HEK293 (cell line): ENCODE measurements around the gene BCAS3.

Source experiments
- CTCF ChIA-PET: fragments of 350-600 bp; formaldehyde crosslinking; extraction: SDS; loops from one replicate; lab custom pipeline; 2021; ENCODE audit warnings: antibody characterized with exemption; lab: Yijun Ruan, JAX
- POLR2A ChIA-PET: fragments of 300-600 bp; formaldehyde crosslinking; extraction: SDS; loops from one replicate; lab custom pipeline; 2020; ENCODE audit warnings: antibody characterized with exemption, inconsistent platforms; lab: Yijun Ruan, JAX
- H3K27ac ChIP-seq: fragments of 200-500 bp; sonication (Bioruptor generic); 2 replicates; pipeline ENCODE4 v1.5.1; 2014; ENCODE audit warnings: low read depth, low read length, control low read depth, inconsistent platforms; ENCODE audit errors: extremely low read depth
- H3K36me3 ChIP-seq, 2 experiments: fragments of 200-500 bp in 1 of 2; sonication (Bioruptor generic) in 1 of 2; 1 replicate in 1 of 2; 2 replicates in 1 of 2; pipeline ENCODE4 v1.5.1; 2014 to 2017; ENCODE audit warnings: inconsistent platforms in 2 of 2, low read length in 2 of 2; ENCODE audit not compliant: control insufficient read depth in 2 of 2, insufficient read depth in 1 of 2
- H3K4me1 ChIP-seq: fragments of 200-500 bp; sonication (Bioruptor generic); 2 replicates; pipeline ENCODE4 v1.5.1; 2014; ENCODE audit warnings: mild to moderate bottlenecking, low read length, inconsistent platforms; ENCODE audit not compliant: control insufficient read depth, insufficient read depth
- H3K4me3 ChIP-seq: 2 replicates; pipeline ENCODE4 v1.5.1; 2011; ENCODE audit warnings: low read depth, mild to moderate bottlenecking, control low read depth, low read length, moderate library complexity
- H3K9me3 ChIP-seq: fragments of 200-500 bp; sonication (Bioruptor generic); 2 replicates; pipeline ENCODE4 v1.5.1; 2014; ENCODE audit warnings: low read depth, low read length, inconsistent platforms; ENCODE audit not compliant: control insufficient read depth, insufficient read depth
- KLF17 ChIP-seq: fragments of 450-650 bp; formaldehyde crosslinking; IDR thresholded peaks from 2 replicates; pipeline ENCODE4 v1.5.1; 2016; ENCODE audit warnings: missing biosample characterization, missing genetic modification characterization
- OSR2 ChIP-seq: fragments of 450-650 bp; formaldehyde crosslinking; IDR thresholded peaks from 2 replicates; pipeline ENCODE4 v1.5.1; 2016; ENCODE audit warnings: missing biosample characterization, missing genetic modification characterization
- SETDB1 ChIP-seq: IDR thresholded peaks from one replicate; pipeline ENCODE4 v1.6.1; 2017; ENCODE audit warnings: mild to moderate bottlenecking, low read length, moderate library complexity, mixed read lengths; ENCODE audit not compliant: insufficient read length
- SP2 ChIP-seq: fragments of 450-650 bp; formaldehyde crosslinking; IDR thresholded peaks from 2 replicates; pipeline ENCODE4 v1.5.1; 2016; ENCODE audit warnings: missing biosample characterization, missing genetic modification characterization
- SP7 ChIP-seq: fragments of 450-650 bp; formaldehyde crosslinking; IDR thresholded peaks from 2 replicates; pipeline ENCODE4 v1.5.1; 2016; ENCODE audit warnings: missing biosample characterization, missing genetic modification characterization
- YY1 ChIP-seq: fragments of 450-650 bp; formaldehyde crosslinking; IDR thresholded peaks from 2 replicates; pipeline ENCODE4 v1.5.1; 2018; ENCODE audit warnings: missing biosample characterization, missing genetic modification characterization
- ZBTB10 ChIP-seq: fragments of 450-650 bp; formaldehyde crosslinking; IDR thresholded peaks from 2 replicates; pipeline ENCODE4 v1.5.1; 2016; ENCODE audit warnings: missing biosample characterization, missing genetic modification characterization
- ZBTB49 ChIP-seq: fragments of 450-650 bp; formaldehyde crosslinking; IDR thresholded peaks from 2 replicates; pipeline ENCODE4 v1.5.1; 2016; ENCODE audit warnings: missing biosample characterization, missing genetic modification characterization, low read depth
- ZBTB8A ChIP-seq: fragments of 450-650 bp; formaldehyde crosslinking; IDR thresholded peaks from 2 replicates; pipeline ENCODE4 v1.5.1; 2016; ENCODE audit warnings: missing biosample characterization, missing genetic modification characterization
- ZFP3 ChIP-seq: fragments of 450-650 bp; formaldehyde crosslinking; IDR thresholded peaks from 2 replicates; pipeline ENCODE4 v1.5.1; 2016; ENCODE audit warnings: low read depth, missing biosample characterization, missing genetic modification characterization
- ZNF274 ChIP-seq, 2 experiments: fragments of 200-500 bp in 1 of 2; fragments of 450-650 bp in 1 of 2; sonication (Bioruptor generic) in 1 of 2; formaldehyde crosslinking in 1 of 2; IDR thresholded peaks; 2 replicates each; pipeline versions ENCODE4 v1.5.1 to v1.6.1; 2014 to 2016; ENCODE audit warnings: borderline replicate concordance in 1 of 2, inconsistent platforms in 1 of 2, low read length in 1 of 2, missing biosample characterization in 1 of 2, missing genetic modification characterization in 1 of 2
- ZNF280D ChIP-seq: fragments of 450-650 bp; formaldehyde crosslinking; IDR thresholded peaks from 2 replicates; pipeline ENCODE4 v1.5.1; 2016; ENCODE audit warnings: missing biosample characterization, missing genetic modification characterization
- ZNF311 ChIP-seq: fragments of 450-650 bp; formaldehyde crosslinking; IDR thresholded peaks from 2 replicates; pipeline ENCODE4 v1.5.1; 2017; ENCODE audit warnings: missing biosample characterization, missing genetic modification characterization, borderline replicate concordance
- ZNF37A ChIP-seq: fragments of 450-650 bp; IDR thresholded peaks from 2 replicates; pipeline ENCODE4 v1.5.1; 2018; ENCODE audit warnings: missing biosample characterization, missing genetic modification characterization
- ZNF510 ChIP-seq: fragments of 450-650 bp; formaldehyde crosslinking; IDR thresholded peaks from 2 replicates; pipeline ENCODE4 v1.5.1; 2018; ENCODE audit warnings: mild to moderate bottlenecking, missing genetic modification characterization, missing biosample characterization; ENCODE audit not compliant: insufficient replicate concordance
- ZNF621 ChIP-seq: fragments of 450-650 bp; formaldehyde crosslinking; IDR thresholded peaks from 2 replicates; pipeline ENCODE4 v1.5.1; 2017; ENCODE audit warnings: missing biosample characterization, missing genetic modification characterization
- ZNF629 ChIP-seq: fragments of 450-650 bp; formaldehyde crosslinking; IDR thresholded peaks from 2 replicates; pipeline ENCODE4 v1.5.1; 2017; ENCODE audit warnings: missing biosample characterization, missing genetic modification characterization
- ZNF843 ChIP-seq: fragments of 450-650 bp; formaldehyde crosslinking; IDR thresholded peaks from 2 replicates; pipeline ENCODE4 v1.5.1; 2016; ENCODE audit warnings: missing biosample characterization, missing genetic modification characterization
- TF ChIP-seq, protein P1 (sequence below): fragments of 450-650 bp; formaldehyde crosslinking; conservative IDR thresholded peaks from 2 replicates; pipeline ENCODE4 v1.5.1; 2016; ENCODE audit warnings: low read depth, missing biosample characterization, missing genetic modification characterization
- TF ChIP-seq, protein P2 (sequence below): fragments of 450-650 bp; formaldehyde crosslinking; IDR thresholded peaks from 2 replicates; pipeline ENCODE4 v1.5.1; 2016; ENCODE audit warnings: missing biosample characterization, missing genetic modification characterization

The BCAS3 gene

DNA sequence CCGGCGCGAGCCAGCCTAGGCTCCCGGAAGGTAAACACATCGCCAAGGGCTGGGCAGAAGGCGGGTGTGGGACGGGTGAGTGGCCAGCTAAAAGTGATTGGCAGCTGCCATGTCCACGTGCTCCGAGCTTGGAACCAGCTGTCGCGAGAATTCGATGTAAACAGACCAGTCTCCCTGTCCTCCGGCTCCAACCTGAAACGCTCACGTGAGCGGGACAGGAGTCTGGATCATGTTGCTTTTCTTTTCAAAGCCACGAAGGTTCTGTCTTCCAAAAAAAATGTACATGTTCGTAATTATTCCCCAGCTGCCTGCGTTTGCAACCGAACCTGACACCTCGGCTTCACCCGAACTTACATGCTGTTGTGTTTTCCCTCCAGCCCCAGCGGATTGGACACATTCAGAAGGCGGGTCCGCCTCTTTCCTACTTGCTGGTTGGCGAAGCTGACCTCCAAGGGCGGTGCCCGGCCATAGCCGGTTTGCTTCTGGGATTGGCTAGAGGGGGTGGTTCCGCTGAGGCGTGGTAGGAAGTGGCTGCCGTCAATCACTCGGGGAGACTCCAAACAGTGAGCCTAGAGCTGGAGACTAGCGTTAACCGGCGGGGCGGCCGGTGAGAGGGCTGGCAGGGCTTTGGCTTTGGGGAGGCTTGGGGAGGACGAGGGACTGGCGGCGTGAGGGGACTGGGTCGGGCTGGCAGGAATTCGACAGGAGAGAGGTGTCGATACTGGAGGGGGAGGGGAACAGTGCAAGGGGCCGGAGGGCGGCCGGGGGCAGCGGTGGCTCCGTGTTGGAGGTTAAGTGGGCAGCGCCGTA, at the start of gene BCAS3:
BCAS3 (plus strand) TSS at position 544 of the 810 bp plus-strand sequence.
- H3K36me3 ChIP-seq, result peaks cover 3 to 9% of the 10 kb centered on the region in 2 experiments; a peak in 2 of 3 replicates
- peak within 1 kb of the TSS; percentile 34 for H3K27ac ChIP-seq
- no peaks in the 10 kb centered on the region for H3K9me3 ChIP-seq
- POLR2A ChIA-PET, result interaction anchor here (0.5 to 1.6 kb wide), 18 partner anchors 9 to 1388 kb away, joined by 3 to 30 read pairs (median 3); partner anchors contain the start of genes APPBP2, HEATR6 and PPM1D
- CTCF ChIA-PET, result interaction anchor here (0.6 to 1.0 kb wide), 4 partner anchors 43 to 341 kb away, joined by 3 to 5 read pairs (median 4); partner anchors contain the start of gene PPM1D
- H3K4me1 ChIP-seq, result peaks cover 3% of the 10 kb centered on the region; the same call in 1 of the 2 replicates
- H3K4me3 ChIP-seq, result peak within 1 kb of the TSS; percentile 71
- TF ChIP-seq SP7 (tag by site-specific recombination), result peak; percentile 64
- no peak for TF ChIP-seq ZNF621 (tag by site-specific recombination)
- TF ChIP-seq, protein P1, sequence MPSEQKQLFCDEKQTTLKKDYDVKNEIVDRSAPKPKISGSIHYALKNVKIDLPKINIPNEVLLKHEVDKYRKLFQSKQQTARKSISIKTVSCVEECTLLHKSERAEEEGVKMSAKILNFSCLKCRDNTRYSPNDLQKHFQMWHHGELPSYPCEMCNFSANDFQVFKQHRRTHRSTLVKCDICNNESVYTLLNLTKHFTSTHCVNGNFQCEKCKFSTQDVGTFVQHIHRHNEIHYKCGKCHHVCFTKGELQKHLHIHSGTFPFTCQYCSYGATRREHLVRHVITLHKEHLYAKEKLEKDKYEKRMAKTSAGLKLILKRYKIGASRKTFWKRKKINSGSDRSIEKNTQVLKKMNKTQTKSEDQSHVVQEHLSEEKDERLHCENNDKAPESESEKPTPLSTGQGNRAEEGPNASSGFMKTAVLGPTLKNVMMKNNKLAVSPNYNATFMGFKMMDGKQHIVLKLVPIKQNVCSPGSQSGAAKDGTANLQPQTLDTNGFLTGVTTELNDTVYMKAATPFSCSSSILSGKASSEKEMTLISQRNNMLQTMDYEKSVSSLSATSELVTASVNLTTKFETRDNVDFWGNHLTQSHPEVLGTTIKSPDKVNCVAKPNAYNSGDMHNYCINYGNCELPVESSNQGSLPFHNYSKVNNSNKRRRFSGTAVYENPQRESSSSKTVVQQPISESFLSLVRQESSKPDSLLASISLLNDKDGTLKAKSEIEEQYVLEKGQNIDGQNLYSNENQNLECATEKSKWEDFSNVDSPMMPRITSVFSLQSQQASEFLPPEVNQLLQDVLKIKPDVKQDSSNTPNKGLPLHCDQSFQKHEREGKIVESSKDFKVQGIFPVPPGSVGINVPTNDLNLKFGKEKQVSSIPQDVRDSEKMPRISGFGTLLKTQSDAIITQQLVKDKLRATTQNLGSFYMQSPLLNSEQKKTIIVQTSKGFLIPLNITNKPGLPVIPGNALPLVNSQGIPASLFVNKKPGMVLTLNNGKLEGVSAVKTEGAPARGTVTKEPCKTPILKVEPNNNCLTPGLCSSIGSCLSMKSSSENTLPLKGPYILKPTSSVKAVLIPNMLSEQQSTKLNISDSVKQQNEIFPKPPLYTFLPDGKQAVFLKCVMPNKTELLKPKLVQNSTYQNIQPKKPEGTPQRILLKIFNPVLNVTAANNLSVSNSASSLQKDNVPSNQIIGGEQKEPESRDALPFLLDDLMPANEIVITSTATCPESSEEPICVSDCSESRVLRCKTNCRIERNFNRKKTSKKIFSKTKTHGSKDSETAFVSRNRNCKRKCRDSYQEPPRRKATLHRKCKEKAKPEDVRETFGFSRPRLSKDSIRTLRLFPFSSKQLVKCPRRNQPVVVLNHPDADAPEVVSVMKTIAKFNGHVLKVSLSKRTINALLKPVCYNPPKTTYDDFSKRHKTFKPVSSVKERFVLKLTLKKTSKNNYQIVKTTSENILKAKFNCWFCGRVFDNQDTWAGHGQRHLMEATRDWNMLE, result peak; percentile 70
- no peak for TF ChIP-seq ZNF280D (tag by site-specific recombination)
- no peak for TF ChIP-seq ZNF274 (IDR thresholded peaks at IDR 0.05; ENCODE audit: low read length)
- TF ChIP-seq ZNF274 (tag by site-specific recombination; IDR thresholded peaks at IDR 0.05; ENCODE audit: borderline replicate concordance), result no peak
- no peak for TF ChIP-seq ZBTB8A (tag by site-specific recombination)
- TF ChIP-seq ZNF510 (tag by site-specific recombination), result no peak
- TF ChIP-seq SP2, result peak; percentile 97
- TF ChIP-seq ZNF37A (tag by site-specific recombination), result no peak
- peak; percentile 66 for TF ChIP-seq ZNF843 (tag by site-specific recombination)
- TF ChIP-seq ZBTB49 (tag by site-specific recombination), result no peak
- TF ChIP-seq YY1 (tag by site-specific recombination), result no peak
- TF ChIP-seq KLF17 (tag by site-specific recombination), result peak; percentile 59; the same call in 1 of the 2 replicates
- no peak for TF ChIP-seq ZNF311 (tag by site-specific recombination)
- no peak for TF ChIP-seq ZFP3 (tag by site-specific recombination)
- TF ChIP-seq ZNF629 (tag by site-specific recombination), result peak; percentile 44; the same call in 1 of the 2 replicates
- no peak for TF ChIP-seq OSR2 (tag by site-specific recombination)
- TF ChIP-seq SETDB1, result peak; percentile 22
- TF ChIP-seq, protein P2, sequence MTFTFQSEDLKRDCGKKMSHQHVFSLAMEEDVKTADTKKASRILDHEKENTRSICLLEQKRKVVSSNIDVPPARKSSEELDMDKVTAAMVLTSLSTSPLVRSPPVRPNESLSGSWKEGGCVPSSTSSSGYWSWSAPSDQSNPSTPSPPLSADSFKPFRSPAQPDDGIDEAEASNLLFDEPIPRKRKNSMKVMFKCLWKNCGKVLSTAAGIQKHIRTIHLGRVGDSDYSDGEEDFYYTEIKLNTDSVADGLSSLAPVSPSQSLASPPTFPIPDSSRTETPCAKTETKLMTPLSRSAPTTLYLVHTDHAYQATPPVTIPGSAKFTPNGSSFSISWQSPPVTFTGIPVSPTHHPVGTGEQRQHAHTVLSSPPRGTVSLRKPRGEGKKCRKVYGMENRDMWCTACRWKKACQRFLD (tag by site-specific recombination), result no peak
- no peak; the same call in 1 of the 2 replicates for TF ChIP-seq ZBTB10 (tag by site-specific recombination)
